ENCODE measurements around the gene DIS3L2.
"Not testable (repeated sequence)": the region's sequence is repeated elsewhere in the genome, so short reads cannot be mapped to it uniquely, and the experiment has no call there.

The DIS3L2 gene

DNA sequence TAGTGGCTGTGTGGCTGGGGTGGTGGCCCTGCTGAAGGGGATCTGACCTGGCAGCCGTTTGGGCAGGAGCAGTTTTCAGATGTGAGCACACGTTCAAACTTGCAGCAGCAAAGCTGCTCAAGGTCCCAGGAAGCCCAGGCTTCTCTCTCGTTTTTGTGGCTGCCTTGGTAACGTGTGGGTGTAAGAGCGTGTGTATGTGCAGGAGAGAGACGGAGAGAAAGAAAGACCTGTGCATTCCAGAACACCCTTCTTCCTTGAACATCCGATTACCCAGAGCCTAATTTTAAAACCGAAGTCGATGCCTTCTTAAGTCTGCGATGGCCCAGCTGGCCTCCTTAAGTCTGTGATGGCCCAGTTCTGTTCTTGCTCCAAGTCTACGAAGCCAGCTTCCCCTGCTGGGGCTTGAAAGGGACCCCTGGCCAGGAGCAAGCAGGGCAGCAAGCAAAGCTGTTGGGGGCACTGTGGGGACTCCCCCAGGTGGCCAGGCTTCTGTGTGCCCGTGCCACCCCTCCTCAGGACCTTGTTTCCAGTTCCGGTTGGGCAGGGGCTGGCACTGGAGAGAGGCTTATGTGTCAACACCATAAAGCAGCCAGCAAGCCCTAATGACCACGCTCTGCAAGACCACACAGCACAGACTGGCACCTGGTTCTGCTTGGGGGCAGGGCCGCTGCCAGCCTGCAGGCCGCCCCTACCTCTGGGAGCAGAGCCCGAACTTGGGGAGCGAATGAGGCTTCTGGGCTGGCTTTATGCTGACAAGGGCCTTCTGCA is 361.2 kb downstream of the DIS3L2 start:
- no peak for DNase-seq (ENCODE audit: low spot score)

DNA sequence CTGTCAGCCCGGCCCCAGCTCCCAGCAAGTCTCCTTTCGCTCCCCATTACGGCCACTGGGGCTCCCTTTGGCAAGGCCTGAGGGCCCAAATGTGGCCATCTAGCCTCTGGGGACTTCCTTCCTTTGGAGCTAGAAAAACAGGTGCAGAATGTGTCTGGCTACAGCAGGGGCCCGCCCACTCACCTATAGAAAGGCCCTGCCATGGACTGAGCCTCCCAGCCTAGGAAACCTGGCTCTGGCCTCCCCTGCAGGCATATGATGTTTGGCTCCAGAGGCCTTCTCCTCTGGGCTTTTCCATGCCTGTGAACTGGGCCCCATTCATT is 361.8 kb downstream of the DIS3L2 start:
- no peak for DNase-seq (ENCODE audit: low spot score)

DNA sequence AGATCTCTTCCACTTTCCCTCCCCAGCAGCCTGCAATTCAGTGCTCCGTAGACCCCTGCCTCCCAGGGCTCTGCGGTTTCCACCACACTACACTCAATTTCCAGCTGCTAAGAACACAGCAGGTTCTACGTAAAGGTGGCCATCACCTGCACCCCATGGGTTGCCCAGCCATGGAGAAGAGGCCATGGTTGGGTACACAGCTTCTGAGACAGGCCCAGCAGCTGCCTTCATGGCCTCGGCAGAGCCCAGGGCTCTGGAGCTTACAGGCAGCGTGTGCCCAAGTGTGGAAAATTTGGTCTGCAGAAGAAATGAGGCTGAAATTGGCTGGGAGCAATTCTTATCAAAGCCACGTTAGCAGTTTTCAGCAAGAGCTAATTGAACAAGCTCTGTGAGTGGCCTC is 362.5 kb downstream of the DIS3L2 start:
- DNase-seq (ENCODE audit: low spot score) = not testable (repeated sequence)

DNA sequence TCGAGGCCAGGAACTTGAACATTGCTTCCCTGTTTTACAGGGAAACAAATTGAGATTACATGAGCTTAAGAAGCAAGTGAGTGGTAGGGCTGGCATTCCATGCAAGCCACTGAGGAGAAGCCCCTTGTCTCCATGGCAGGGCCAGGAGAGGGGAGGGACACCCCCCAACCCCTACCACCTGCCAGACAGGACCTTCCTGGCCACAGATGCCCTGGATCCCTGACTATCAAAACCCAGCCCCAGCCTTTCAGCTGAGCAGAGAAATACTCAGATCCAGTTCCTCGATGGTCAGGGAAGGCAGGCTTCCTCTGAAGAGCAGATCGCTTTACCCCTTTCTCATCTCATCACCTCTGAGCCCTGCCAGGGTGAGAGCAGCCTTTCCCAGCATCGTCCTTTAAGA is 363.3 kb downstream of the DIS3L2 start:
- DNase-seq (ENCODE audit: low spot score) = no peak

DNA sequence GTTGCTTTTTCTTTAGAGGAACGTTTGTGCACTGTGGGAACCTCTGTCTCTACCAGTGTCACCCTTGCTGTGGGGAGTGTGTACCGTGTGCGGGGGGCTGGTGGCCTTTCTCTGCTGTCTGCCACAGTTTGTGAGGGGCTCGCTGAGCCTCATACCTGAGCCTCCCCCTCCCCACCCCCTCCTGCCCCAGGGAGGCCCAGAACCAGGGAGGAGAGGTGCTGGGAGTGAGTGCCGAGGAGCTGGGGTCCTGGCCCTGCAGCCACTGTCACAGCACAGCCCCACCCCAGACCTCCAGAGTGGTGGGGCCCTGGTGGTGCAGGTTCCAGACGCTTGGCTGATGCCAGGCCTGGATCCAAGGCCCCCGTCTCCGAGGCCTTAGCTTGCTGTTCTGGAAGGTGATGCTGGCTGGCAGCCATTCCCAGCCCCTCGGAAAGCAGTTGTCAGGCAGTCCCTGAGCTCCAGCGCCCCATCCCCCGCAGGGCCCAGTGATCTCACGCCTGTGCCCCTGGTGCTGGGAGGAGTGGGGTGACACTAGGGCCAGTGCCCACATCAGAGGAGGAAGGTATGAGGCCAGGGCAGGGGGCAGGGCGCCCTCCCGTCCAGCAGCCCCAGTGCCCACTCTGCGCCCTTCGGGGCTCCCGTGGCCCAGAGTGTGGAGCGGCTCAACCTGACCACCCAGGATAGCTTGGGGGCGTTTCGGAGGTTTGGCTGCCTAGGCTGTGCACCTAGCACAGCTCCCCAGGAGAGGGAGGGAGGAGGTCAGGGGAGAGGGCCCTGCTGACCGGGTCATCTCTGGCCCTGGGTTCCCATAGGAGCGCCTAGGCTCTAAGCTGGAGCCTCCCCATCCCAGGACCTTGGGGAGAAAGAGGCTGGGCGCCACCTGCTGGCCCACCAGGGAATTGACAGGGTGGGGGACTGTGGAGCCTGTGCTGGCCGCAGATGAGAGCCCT is 364.1 kb downstream of the DIS3L2 start:
- DNase-seq (ENCODE audit: low spot score) = no peak

DNA sequence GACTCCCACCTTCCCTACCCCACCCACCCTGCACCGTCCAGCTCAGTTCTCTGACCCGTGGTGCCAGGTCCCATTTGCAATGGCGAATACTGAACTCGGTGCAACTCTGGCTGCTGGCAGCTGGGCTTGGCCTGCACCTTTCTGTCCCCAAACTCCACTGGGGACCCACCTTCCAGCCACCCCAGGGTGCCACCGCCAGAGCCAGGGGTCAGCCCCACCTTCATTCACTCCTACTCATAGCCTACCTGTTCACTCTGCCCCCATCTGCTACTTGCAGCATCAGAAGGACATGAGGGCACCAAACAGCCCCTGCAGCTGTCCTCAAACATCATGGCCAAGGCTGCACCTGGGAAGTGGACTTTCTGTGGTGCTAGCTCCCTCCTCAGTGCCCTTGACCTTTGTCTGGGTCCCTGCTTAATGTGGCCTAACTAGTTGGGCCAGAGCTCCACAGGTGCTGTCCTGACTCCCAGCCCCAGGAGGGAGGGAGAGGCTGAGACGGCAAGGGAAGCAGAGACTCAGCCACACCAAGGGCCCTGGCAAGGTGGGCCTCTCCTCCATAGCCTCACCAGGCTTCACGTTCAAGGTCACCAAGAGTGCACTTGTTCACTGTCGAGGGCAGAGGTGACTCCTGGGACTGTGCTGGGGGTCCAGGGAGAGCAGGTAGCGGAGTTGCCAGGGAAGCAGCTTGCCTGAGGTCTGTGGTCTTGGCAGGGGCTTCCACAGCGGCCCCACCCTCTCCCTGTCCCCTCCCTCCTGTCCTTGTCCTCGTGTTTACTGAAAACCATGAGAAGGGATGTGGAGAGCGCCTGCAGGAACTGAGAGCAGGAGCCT is 365.0 kb downstream of the DIS3L2 start:
- DNase-seq (ENCODE audit: low spot score) = not testable (repeated sequence)

DNA sequence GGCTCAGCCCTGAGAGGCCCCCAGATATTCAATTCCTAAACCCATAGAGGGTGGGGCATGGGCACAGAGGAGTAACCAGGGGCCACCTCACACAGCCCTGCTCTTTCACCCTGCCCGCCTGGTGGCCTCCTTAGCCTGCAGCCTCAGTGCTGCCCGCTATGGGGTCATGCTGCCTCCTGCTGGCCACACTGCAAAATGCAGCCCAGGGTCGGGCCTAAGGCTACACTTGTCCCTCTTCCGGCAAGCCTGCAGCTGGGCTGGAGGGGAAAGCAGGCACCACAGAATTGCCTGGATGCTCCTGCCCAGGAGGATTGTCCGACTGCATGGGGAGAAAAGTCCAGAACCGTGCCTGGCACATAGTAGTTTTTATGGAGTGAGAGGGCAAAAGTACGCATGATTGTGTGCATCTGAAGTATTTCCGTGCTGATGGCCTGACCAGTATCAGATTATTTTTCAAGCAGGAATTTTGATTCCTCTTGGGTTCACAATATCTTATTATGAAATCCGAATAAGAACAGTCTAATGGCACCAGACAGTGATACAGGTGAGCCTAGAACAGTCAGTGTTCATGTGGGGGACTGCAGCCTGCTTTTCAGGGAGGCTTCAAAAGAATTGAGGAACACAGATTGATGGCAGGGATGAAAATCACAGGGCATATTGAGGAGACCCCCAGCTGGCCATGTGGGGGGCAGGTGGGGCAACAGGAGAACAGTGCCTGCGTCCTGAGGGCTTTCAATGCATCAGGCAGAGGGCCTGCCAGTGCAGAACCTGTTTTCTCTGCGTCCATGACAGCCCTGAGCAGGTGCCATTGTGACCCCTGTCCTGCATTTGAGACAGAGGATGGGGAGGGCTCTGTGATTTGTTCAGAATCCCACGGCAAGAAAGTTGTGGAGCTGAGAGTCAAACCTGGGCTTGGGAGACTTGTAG is 365.9 kb downstream of the DIS3L2 start:
- peak; percentile 68 for DNase-seq (ENCODE audit: low spot score)

DNA sequence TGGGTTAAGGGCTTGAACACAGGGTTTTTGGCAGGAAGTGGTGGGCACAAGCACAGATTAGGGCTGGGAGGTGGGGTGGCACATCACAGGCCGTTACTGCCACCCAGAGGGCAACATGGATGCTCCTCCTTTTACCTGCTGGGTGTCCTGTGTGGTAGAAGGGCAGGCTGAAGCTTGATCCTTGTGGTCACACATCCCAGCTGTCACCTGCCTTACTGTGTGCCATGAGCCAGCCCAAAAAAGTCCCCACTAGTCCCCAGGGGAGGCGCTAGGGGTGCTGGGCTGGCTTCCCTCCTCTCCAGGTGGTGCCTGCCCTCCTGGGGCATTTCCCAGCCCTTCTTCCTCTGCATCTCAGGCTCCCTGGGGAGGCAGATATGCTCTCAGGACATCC is 366.5 kb downstream of the DIS3L2 start:
- no peak for DNase-seq (ENCODE audit: low spot score)

DNA sequence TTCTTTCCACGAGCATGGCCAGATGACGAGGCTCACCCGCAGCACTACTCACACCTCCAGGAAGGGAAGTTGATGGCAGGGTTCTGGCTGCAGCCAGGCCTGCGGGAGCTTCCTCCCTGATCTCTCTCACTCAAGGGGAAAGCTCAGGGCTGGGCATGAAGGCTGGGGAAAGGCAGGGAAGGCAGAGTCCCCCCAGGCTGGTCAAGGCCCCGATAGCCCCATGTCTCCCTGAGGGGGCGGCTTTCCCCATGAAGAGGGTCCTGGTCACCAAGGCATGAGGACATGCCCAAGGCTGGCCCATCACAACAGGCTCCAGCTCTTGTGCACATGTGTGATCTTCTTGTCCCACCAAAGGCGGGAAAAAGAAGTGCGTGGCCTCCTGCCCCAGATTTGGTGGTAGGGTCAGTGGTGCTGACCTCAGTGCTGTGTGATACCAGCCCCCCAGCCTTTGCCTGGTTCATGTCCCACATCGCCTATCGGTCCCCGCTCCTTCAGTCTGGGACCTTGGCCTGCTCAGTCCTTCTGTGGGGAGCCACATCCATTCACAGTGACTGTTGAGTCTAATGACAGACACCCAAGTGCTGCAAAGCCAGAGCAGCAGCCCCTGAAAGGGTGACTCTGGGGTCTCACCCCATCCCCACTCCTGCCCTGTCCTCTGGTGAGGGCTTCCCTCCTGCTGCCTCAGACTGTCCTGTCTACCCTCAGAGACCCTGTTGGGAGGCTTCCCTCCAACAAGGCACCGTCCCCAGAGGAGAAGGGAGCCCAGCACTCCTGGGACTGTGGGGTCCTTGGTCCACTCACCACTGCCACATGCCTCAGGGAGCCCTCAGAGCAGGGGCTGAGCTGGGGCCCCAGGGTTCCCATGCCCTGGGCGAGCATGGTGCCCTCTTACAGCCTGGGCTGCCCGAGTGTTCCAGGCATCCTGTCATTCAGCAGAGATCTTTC is 367.3 kb downstream of the DIS3L2 start:
- no peak for DNase-seq (ENCODE audit: low spot score)

DNA sequence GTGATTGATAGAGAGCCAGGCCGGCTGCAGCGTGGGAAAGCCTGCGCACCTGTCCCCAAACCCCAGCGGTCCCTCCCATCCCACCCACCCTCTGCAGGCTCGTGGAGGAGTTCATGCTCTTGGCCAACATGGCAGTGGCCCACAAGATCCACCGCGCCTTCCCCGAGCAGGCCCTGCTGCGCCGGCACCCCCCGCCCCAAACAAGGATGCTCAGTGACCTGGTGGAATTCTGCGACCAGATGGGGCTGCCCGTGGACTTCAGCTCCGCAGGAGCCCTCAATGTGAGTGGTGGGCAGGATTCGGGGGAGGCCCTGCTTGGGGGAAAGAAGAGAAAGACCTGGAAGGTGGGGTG is 368.2 kb downstream of the DIS3L2 start:
- DNase-seq (ENCODE audit: low spot score) = no peak

DNA sequence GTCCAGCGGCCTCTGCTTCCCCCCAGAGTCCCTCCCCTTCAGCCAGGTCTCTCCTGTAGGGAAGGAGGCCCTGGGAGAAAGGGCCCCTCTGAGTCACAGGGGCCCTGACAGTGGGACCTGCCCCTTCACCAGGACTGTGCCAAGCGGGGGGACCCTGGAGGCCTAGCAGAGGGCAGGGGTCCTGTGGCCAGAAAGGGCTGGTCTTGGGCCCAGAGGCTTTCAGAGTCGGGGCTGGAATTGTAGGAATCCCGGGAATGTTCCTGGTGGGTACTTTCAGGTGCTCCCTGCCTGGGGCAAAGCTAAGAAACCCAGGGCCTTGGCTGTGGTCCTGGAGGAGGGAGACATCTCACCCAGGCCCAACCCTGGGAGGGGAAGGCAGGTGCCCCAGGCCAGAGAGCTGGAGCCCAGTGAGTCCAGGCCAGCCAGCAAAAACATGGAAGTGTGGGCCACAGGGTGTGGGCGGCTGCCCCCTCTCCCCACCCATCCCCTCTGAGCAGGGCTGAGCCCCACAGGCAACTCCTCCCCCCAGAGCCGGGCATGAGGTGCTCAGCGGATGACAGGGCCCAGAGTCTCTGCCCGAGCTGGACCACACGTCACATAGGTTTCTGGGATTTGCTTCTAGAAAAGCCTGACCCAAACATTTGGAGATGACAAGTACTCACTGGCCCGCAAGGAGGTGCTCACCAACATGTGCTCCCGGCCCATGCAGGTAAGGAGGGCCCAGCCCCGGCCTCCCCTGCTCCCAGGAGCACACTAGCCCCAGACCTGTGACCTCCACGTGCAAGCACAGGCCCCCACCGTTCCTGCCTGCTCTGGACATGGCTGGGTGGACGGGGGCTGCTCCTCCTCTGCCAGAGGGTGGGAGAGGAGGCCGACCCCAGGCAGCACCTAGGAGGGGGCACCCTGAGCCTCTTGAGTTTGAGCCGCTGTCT is 368.8 kb downstream of the DIS3L2 start:
- DNase-seq (ENCODE audit: low spot score) = no peak

DNA sequence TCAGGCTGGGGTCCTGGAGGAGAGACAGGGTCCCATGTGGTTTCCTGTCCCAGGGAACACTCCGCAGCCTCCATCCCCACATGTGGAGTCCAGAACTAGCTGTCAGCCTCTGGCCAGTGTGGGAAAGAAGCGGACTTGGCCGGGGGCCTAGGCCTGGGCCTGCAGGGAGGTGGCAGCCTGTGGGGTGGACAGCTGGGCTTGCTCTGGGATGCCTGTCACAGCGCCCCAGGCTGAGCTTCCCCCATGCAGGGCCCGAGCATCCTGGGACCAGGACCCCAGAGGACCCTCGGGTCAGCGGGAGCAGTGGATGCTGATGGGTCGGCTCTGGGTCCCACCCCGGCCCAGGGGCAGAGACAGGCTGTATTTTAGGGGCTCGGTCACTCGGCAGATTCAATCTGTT is 369.5 kb downstream of the DIS3L2 start:
- not testable (repeated sequence) for DNase-seq (ENCODE audit: low spot score)

DNA sequence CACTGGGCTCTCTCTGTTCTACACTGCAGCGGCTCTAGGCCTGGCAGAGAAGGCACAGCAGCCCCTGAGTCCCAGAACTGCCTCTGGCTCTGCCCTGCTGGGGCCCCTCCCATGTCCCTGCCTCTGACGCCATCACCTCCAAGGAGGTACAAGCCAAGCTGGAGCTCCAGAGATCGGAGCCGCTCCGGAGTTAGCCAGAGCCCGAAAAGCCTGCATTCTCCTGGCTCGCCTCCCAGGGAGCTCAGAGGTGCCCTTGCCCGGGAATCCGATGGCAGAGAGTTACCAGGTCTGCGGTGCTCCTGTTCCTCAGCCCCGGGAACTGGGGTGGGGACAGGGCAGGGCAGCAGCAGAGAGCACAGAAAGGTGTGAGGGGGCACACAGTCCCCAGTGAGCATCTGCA is 370.1 kb downstream of the DIS3L2 start:
- not testable (repeated sequence) for DNase-seq (ENCODE audit: low spot score)

DNA sequence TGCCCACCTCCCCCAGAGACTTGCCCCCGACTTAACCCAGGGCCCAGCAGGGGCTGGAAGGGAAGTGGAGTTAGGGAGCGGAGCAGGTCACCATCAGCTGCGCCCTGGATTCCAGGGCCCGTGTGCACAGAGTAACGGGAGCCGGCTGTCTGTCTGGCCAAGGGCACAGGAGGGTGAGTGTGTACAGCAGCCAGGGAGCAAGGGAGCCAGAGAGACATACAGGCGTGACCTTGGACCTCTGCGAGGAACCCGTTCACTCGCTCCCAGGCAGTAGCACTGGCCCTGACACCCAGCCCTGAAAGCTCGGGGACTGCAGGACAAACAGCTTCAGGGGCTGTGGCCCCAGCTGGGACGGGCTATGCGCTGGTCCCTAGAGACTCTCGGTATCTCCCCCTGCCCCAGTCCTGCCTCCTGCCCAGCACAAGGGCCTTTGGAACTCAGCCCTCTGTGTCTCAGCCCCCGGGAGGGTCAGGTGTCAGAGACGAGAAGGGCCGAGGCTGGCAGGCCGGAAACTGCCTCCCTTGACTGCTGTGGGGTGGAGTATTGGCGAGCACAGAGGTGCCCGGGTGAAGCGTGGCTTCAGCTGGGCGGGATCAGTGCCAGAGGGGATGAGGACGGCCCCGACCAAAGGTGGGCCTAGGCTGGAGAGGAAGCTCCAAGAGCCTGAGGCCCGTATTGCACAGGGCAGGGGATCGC is 370.9 kb downstream of the DIS3L2 start:
- not testable (repeated sequence) for DNase-seq (ENCODE audit: low spot score)

DNA sequence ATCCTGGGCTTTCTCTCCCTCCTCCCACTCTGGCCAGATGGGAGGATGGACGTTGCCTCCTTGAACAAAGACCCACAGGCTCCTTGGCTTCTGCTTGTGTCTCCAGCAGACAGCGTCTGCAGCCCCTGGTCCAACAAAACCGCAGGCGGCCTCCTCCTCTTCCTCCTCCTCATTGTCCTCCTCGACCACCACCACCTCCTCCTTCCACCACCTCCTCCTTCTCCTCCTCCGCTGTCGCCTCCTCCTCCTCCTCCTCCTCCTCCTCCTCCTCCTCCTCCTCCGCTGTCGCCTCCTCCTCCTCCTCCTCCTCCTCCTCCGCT is 371.4 kb downstream of the DIS3L2 start:
- DNase-seq (ENCODE audit: low spot score) = no peak

DNA sequence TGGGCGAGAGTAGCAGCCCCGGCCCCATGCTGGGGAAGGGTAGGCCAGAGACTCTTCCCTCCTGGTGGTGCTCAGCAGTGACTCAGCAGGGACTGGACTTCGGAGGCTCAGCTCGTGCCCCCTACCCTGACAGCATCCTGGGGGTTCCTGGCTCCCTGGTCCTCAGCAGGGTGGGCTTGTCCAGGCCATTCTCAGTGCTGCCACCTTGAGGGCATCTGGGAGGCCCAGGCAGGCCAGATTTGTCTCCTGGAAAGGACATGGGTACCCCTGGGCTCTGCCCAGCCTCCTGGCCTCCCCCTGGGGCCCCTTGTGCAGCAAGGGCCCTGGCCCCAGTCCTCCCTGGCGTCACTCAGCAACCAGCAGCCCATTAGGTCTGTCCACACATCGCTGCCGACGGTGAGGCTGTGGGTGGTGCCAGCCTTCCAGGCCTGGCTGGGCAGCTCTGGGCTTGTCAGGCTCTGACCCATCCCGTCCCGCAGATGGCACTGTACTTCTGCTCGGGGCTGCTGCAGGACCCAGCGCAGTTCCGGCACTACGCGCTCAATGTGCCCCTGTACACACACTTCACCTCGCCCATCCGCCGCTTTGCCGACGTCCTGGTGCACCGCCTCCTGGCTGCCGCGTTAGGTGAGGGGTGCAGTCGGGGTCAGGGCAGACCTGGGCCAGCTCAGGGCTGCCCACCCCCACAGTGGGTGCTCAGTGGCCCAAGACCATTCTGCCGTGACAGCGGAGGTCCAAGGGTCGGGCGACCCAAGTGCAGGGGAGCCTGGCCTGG is 372.0 kb downstream of the DIS3L2 start:
- no peak for DNase-seq (ENCODE audit: low spot score)

DNA sequence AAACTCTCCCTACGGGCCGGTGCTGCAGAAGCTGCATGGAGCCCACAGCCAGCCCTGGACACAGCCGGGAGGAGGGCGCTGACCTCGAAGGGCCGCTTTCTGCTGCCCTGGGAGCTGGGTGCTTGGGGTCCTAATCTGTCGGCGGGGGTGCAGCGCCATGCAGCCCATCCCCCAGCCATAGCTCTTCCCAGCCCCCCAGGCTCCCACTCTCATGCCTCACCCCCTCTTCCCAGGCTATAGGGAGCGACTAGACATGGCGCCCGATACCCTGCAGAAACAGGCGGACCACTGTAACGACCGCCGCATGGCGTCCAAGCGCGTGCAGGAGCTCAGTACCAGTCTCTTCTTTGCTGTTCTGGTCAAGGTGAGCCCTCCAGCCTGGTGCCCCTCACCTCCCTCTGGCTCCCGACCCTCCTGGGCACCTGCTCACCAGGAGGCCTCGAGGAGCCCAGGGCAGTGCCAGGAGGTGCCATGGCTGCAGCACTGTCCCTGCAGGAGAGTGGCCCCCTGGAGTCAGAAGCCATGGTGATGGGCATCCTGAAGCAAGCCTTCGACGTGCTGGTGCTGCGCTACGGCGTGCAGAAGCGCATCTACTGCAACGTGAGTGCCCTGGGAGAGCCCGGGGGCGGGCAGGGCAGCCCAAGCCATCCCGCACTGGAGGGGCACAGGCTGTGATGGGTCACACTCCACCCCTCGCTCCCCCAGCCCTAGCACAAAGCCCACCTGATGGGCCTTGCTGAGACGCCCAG is 372.8 kb downstream of the DIS3L2 start:
- DNase-seq (ENCODE audit: low spot score) = not testable (repeated sequence)

Data from AG08395 (cell line).